A549 (cell line): ENCODE measurements around the gene CCDC117. TPM values are rescaled to one million over a fixed set of nuclear protein-coding genes. Genes with fewer than 3 reads are reported as not detected.

Source experiments
- ATAC-seq, 2 experiments: fragments of 200-7000 bp in 1 of 2; fragments of >200 bp in 1 of 2; cut with Nextera tagmentation in 1 of 2; cut with Tn5 transposase in 1 of 2; 3 replicates each; pipeline versions ENCODE4 v1.8.0 to v1.9.1; 2018 to 2020; ENCODE audit warnings: mild to moderate bottlenecking in 1 of 2, moderate library complexity in 1 of 2
- CTCF ChIA-PET: fragments of 300-600 bp; sonication (Branson Sonifier 250); formaldehyde crosslinking; extraction: SDS; loops from one replicate; lab custom pipeline; 2021; ENCODE audit warnings: antibody characterized with exemption, inconsistent platforms; lab: Yijun Ruan, JAX
- POLR2A ChIA-PET: fragments of 350-600 bp; formaldehyde crosslinking; extraction: SDS; loops from one replicate; lab custom pipeline; 2021; ENCODE audit warnings: antibody characterized with exemption, inconsistent platforms; lab: Yijun Ruan, JAX
- DNase-seq, 2 experiments: peaks; one replicate each; pipeline versions ENCODE4 v3.0.0 to v3.0.0-alpha.2; 2011 to 2016; ENCODE audit warnings: low read depth in 1 of 2, low spot score in 1 of 2
- FAIRE-seq: peaks from 2 replicates; lab custom pipeline; 2011; peaks lifted over from hg19 to GRCh38; lab: Jason Lieb, UNC
- H3K27ac ChIP-seq, 2 experiments: fragments of >200 bp; sonication (Bioruptor Twin); formaldehyde crosslinking; 3 replicates each; pipeline ENCODE4 v1.5.1; 2016 to 2017
- H3K4me1 ChIP-seq: fragments of >200 bp; sonication (Bioruptor Twin); formaldehyde crosslinking; 3 replicates; pipeline ENCODE4 v1.6.1; 2016
- H3K4me2 ChIP-seq: fragments of >200 bp; sonication (Bioruptor Twin); formaldehyde crosslinking; 3 replicates; pipeline ENCODE4 v1.6.1; 2016
- H3K4me3 ChIP-seq: fragments of >200 bp; sonication (Bioruptor Twin); formaldehyde crosslinking; 3 replicates; pipeline ENCODE4 v1.5.1; 2016
- H3K9me3 ChIP-seq: fragments of >200 bp; sonication (Bioruptor Twin); formaldehyde crosslinking; 3 replicates; pipeline ENCODE4 v1.6.1; 2016
- HMGXB4 ChIP-seq: fragments of 250-450 bp; sonication (Bioruptor Pico); IDR thresholded peaks from 2 replicates; pipeline ENCODE4 v1.5.0; 2021; ENCODE audit warnings: mild to moderate bottlenecking, moderate library complexity, borderline replicate concordance
- NR3C1 ChIP-seq: fragments of >200 bp; sonication (Bioruptor Twin); formaldehyde crosslinking; IDR thresholded peaks from 3 replicates; pipeline ENCODE4 v1.6.1; 2017
- WGBS: methylation state at CpG from one replicate; pipeline ENCODE4 v1.1.6; 2017; ENCODE audit errors: missing lambda C conversion rate; 5-methylcytosine and 5-hydroxymethylcytosine counted together
- polyA plus RNA-seq, 4 experiments: library from polyadenylated mRNA; depleted of rRNA in 3 of 4; stranded (reverse); fragments of >200 nt; fragmentation: RNase III in 1 of 4; extraction: RNeasy Plus Mini Kit Qiagen cat#74134 plus additional on column Dnase treatment in 1 of 4; gene quantifications; 2 replicates in 3 of 4; 3 replicates in 1 of 4; pipeline ENCODE4 v1.2.3, GENCODE V29; 2011 to 2017
- small RNA-seq, 6 experiments: library from RNA; depleted of rRNA; stranded (forward); fragments of <200 nt; gene quantifications; one replicate each; pipeline ENCODE3, GENCODE V24; 2012
- TF ChIP-seq, protein P1 (sequence below): fragments of 450-650 bp; IDR thresholded peaks from 2 replicates; pipeline ENCODE4 v1.6.1; 2014; ENCODE audit warnings: antibody characterized with exemption

Gene CCDC117
- polyA plus RNA-seq, 2 of the 4 experiments (the other 2 are of a cell fraction) = 12.2 to 24.1 TPM

DNA sequence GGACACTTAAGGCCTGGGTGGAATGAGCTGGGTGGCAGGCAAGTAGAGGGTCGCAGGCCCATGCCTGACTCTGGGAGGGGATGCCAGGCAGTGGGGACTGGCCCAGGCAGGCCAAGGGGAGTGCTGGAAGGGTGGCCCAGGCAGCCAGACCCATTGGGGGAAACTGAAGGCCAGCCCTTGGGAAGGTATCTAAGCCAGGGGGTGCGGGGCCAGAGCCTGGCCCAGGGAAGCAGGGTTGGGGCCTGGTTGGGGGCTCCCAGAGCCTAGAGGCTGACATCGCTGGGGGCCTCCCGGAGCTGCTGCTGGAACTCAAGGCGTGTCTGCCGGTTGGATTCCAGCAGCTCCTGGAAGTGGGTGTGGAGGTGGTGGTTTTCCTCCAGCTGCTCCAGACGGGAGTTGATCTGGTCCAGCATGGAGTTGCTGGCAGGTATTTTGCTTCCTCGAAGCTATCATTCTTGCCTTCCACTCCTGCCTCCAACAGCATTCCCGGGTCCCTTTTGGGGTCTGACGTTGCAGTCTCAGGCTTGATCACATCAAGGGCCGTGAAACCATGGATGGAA, 63.2 kb downstream of the CCDC117 start:
- FAIRE-seq (no peak), ATAC-seq (no peak), DNase-seq (no peak)
- TF ChIP-seq, protein P1, sequence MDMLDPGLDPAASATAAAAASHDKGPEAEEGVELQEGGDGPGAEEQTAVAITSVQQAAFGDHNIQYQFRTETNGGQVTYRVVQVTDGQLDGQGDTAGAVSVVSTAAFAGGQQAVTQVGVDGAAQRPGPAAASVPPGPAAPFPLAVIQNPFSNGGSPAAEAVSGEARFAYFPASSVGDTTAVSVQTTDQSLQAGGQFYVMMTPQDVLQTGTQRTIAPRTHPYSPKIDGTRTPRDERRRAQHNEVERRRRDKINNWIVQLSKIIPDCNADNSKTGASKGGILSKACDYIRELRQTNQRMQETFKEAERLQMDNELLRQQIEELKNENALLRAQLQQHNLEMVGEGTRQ = no peak
- TF ChIP-seq NR3C1 = no peak
- no peak for TF ChIP-seq HMGXB4
- Histone ChIP-seq H3K9me3 (no peaks in the 10 kb centered on the region), H3K4me3 (no peak overlapping the region), H3K4me2 (no peak overlapping the region), H3K27ac (no peak overlapping the region), H3K4me1 (no peaks in the 10 kb centered on the region)
- CTCF ChIA-PET = interaction anchor here (1.1 to 3.4 kb wide), 2 partner anchors 20 to 235 kb away, joined by 3 to 12 read pairs; no protein-coding TSS in a partner anchor
- POLR2A ChIA-PET = no interaction called here
- WGBS = 74% methylated on average over 5 of the region's 11 CpGs

GRCh38 chr22:28837640-28838039, 65.1 kb downstream of the CCDC117 start:
- Histone ChIP-seq H3K4me2 (no peak overlapping the region), H3K4me1 (no peaks in the 10 kb centered on the region), H3K4me3 (no peak overlapping the region), H3K9me3 (no peaks in the 10 kb centered on the region), H3K27ac (no peak overlapping the region)
- FAIRE-seq = no peak
- ChIA-PET CTCF (interaction anchor here (0.7 to 3.4 kb wide), 2 partner anchors 9 to 237 kb away, joined by 3 to 12 read pairs; no protein-coding TSS in a partner anchor), POLR2A (no interaction called here)
- 88% methylated on average over 6 of the region's 6 CpGs for WGBS
- no peak for ATAC-seq
- TF ChIP-seq HMGXB4 = no peak
- no peak for DNase-seq

Small RNA genes lying within 50 kb of the gene (small RNA-seq; reads per million reads assigned to genes)
- 0 reads per million in 6 experiments for gene Z93930.1

Other genes starting within 250 kb of the CCDC117 start
- 3.8 and 5.9 TPM in 2 replicates for gene TTC28, start 92.9 kb upstream of the CCDC117 start, polyA plus RNA-seq (2011; rRNA removed)
- 2.6 to 3.0 TPM (median 2.6 TPM) in 3 replicates for gene TTC28, start 92.9 kb upstream of the CCDC117 start, polyA plus RNA-seq (2017; fragmentation: RNase III; extraction: RNeasy Plus Mini Kit Qiagen cat#74134 plus additional on column Dnase treatment)
- 26.1 and 29.6 TPM in 2 replicates for gene CHEK2, start 30.9 kb upstream of the CCDC117 start, polyA plus RNA-seq (2011; rRNA removed)
- 12.2 to 14.7 TPM (median 13.0 TPM) in 3 replicates for gene CHEK2, start 30.9 kb upstream of the CCDC117 start, polyA plus RNA-seq (2017; fragmentation: RNase III; extraction: RNeasy Plus Mini Kit Qiagen cat#74134 plus additional on column Dnase treatment)
- gene HSCB, start 30.7 kb upstream of the CCDC117 start, polyA plus RNA-seq (2011; rRNA removed) = 20.2 and 22.4 TPM in 2 replicates
- 14.3 to 17.5 TPM (median 17.2 TPM) in 3 replicates for gene HSCB, start 30.7 kb upstream of the CCDC117 start, polyA plus RNA-seq (2017; fragmentation: RNase III; extraction: RNeasy Plus Mini Kit Qiagen cat#74134 plus additional on column Dnase treatment)
- 172 and 207 TPM in 2 replicates for gene XBP1, start 27.9 kb downstream of the CCDC117 start, polyA plus RNA-seq (2011; rRNA removed)
- 30.0 to 34.1 TPM (median 32.7 TPM) in 3 replicates for gene XBP1, start 27.9 kb downstream of the CCDC117 start, polyA plus RNA-seq (2017; fragmentation: RNase III; extraction: RNeasy Plus Mini Kit Qiagen cat#74134 plus additional on column Dnase treatment)
- 4.6 and 5.5 TPM in 2 replicates for gene ZNRF3, start 110.9 kb downstream of the CCDC117 start, polyA plus RNA-seq (2011; rRNA removed)
- gene ZNRF3, start 110.9 kb downstream of the CCDC117 start, polyA plus RNA-seq (2017; fragmentation: RNase III; extraction: RNeasy Plus Mini Kit Qiagen cat#74134 plus additional on column Dnase treatment) = 5.5 to 6.9 TPM (median 6.0 TPM) in 3 replicates